GM12874 (cell line): Measurements from ENCODE around the gene TMEM41B.

Experiments used
- TF ChIP-seq, protein P1 (sequence below): IDR thresholded peaks from 2 replicates; pipeline ENCODE4 v1.5.1; 2011; ENCODE audit warnings: low read depth, mild to moderate bottlenecking, control low read depth, low read length, moderate library complexity; ENCODE audit not compliant: insufficient read depth

TMEM41B gene, protein sequence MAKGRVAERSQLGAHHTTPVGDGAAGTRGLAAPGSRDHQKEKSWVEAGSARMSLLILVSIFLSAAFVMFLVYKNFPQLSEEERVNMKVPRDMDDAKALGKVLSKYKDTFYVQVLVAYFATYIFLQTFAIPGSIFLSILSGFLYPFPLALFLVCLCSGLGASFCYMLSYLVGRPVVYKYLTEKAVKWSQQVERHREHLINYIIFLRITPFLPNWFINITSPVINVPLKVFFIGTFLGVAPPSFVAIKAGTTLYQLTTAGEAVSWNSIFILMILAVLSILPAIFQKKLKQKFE

GRCh38 chr11:9314291-9315077, at the start of gene TMEM41B:
TMEM41B (minus strand) TSS chr11:9314593; CDS start chr11:9314441, 152 bp downstream.
- TF ChIP-seq, protein P1, sequence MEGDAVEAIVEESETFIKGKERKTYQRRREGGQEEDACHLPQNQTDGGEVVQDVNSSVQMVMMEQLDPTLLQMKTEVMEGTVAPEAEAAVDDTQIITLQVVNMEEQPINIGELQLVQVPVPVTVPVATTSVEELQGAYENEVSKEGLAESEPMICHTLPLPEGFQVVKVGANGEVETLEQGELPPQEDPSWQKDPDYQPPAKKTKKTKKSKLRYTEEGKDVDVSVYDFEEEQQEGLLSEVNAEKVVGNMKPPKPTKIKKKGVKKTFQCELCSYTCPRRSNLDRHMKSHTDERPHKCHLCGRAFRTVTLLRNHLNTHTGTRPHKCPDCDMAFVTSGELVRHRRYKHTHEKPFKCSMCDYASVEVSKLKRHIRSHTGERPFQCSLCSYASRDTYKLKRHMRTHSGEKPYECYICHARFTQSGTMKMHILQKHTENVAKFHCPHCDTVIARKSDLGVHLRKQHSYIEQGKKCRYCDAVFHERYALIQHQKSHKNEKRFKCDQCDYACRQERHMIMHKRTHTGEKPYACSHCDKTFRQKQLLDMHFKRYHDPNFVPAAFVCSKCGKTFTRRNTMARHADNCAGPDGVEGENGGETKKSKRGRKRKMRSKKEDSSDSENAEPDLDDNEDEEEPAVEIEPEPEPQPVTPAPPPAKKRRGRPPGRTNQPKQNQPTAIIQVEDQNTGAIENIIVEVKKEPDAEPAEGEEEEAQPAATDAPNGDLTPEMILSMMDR, result no peak

GRCh38 chr11:9362393-9362863, 48.0 kb upstream of the TMEM41B start:
- TF ChIP-seq, protein P1, result no peak

GRCh38 chr11:9357041-9357440, 42.6 kb upstream of the TMEM41B start:
- TF ChIP-seq, protein P1, result no peak

DNA sequence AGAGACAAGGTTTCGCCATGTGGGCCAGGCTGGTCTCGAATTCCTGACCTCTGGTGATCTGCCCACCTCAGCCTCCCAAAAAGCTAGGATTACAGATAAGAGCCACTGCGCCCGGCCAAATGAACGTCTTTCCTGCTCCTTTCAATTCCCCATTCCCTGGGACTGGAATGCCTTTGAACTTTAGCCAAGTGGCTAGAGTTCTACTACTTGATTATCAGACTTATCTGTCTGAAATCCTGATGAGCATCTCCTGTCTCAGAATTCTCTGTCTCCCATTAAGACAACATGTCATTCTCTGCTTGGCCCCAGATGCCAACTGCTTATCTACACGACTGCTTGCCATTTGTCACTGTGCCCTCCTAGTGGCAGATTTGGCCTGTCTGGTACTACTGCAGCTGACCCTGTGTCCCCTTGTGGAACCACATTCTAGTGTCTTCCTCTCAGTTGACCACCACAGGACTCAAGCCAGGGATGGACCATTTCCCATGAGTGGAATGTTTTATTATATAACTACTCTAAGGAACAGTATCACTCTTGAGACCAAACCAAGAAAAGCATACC, 37.0 kb upstream of the TMEM41B start:
- TF ChIP-seq, protein P1, result no peak

DNA sequence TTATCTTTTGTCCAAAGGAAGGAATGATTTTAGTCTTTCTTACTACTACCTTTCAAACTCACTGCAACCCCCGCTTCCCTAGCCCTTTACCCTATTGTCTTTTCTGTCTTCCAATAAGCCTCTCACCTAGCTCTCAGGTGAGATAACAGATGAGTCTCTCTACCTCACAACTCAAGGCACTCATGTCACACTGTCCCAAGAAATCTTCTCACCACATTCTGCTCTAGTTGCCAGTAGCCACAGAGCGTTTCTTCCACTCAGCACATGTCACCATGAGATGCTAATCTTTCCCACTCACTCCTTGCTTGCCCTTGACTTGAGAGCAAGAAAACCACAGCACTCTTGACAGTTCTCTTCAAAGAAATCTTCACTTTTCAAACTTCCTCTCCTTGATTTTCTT, 32.7 kb upstream of the TMEM41B start:
- TF ChIP-seq, protein P1, result no peak

- TF ChIP-seq, protein P1, result no peak
Measured at GRCh38 chr11:9344061-9344680, 29.8 kb upstream of the TMEM41B start.
